Astrocyte (in vitro differentiated cells and primary cell): ENCODE data around the gene LDLRAD4.

Experiments used
- CTCF ChIP-seq: IDR thresholded peaks from 2 replicates; pipeline ENCODE4 v1.5.1; 2011; ENCODE audit warnings: low read depth, mild to moderate bottlenecking, inconsistent platforms, low read length, moderate library complexity; ENCODE audit not compliant: insufficient read depth
- EZH2 ChIP-seq: IDR thresholded peaks from 2 replicates; pipeline ENCODE4 v1.6.1; 2012; ENCODE audit warnings: mild to moderate bottlenecking, low read length, inconsistent platforms; ENCODE audit not compliant: insufficient read depth

- no peak for TF ChIP-seq CTCF
- TF ChIP-seq EZH2: no peak
These were observed 454.1 kb downstream of the LDLRAD4 start for GRCh38 chr18:13672657-13673056.
